GM12878 (cell line): ENCODE data around the gene ADGRD1. TPM values are rescaled to one million over a fixed set of nuclear protein-coding genes. Genes with fewer than 3 reads are reported as not detected.

Experiments
- ESRRA ChIP-seq: IDR thresholded peaks from 2 replicates; pipeline ENCODE4 v1.6.1; 2012; ENCODE audit warnings: mild to moderate bottlenecking, low read length, improper control_type of control experiment
- NFIC ChIP-seq: IDR thresholded peaks from 2 replicates; pipeline ENCODE4 v1.6.1; 2012; ENCODE audit warnings: low read depth, mild to moderate bottlenecking, inconsistent platforms, low read length, moderate library complexity
- WRNIP1 ChIP-seq: IDR thresholded peaks from 2 replicates; pipeline ENCODE4 v1.6.1; 2011; ENCODE audit warnings: low read depth, low read length, improper control_type of control experiment, borderline replicate concordance
- polyA plus RNA-seq, 11 experiments: library from polyadenylated mRNA; depleted of rRNA in 4 of 11; unstranded in 6 of 11; stranded (reverse) in 5 of 11; fragments of >200 nt; fragmentation: Nextera tagmentation in 4 of 11; fragmentation: Illumina TruSeq in 1 of 11; extraction: Ambion mirVana in 4 of 11; extraction: Trizol in 1 of 11; gene quantifications; 1 replicate in 1 of 11; 2 replicates in 10 of 11; pipeline versions ENCODE4 v1.2.1 to v1.2.3, GENCODE V29; 2011 to 2016; ENCODE audit warnings: inconsistent platforms in 2 of 11, missing spikeins in 2 of 11, low read depth in 1 of 11
- total RNA-seq, 4 experiments: library from RNA; depleted of rRNA in 3 of 4; stranded (reverse); fragments of >200 nt in 3 of 4; fragmentation: Illumina TruSeq in 1 of 4; extraction: Trizol in 1 of 4; gene quantifications; 2 replicates each; pipeline versions ENCODE4 v1.2.1 to v1.2.3, GENCODE V29; 2013 to 2021
- TF ChIP-seq, protein P1 (sequence below): fragments of 450-650 bp; IDR thresholded peaks from 2 replicates; pipeline ENCODE4 v1.6.1; 2017; ENCODE audit warnings: mild to moderate bottlenecking, low read depth, inconsistent platforms; ENCODE audit not compliant: poor library complexity, severe bottlenecking
- TF ChIP-seq, protein P2 (sequence below): IDR thresholded peaks from 2 replicates; pipeline ENCODE4 v1.6.1; 2012; ENCODE audit warnings: improper control_type of control experiment, low read depth, low read length; ENCODE audit not compliant: insufficient replicate concordance

ADGRD1 gene
- total and polyA plus RNA-seq, 10 of the 15 experiments (the other 5 are each of a cell fraction or from before 2014, with no cell fraction given): 0.15 to 12.7 (median 1.2) TPM

DNA sequence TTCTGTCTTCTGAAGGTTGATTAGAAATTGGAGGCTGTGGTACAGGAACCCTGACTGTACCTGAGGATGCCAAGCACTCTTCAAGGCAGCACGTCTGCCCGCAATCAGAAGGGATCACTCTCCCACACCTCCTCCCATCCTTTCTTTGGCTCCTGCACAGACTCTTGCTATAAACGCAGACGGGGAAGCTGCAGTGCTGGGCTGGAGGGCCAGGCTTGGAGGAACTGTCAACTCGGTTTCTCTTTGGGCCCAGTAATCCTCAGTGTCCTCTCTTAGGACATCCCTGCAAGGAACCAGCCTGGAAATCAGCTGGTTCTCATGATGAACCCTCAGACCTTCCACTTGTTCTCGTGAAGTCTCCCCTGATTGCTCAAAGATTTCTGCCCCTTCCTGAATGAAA lies 201.4 kb downstream of the ADGRD1 start (continued):
- TF ChIP-seq ESRRA (no peak), WRNIP1 (no peak), NFIC (no peak)
- TF ChIP-seq, protein P1, sequence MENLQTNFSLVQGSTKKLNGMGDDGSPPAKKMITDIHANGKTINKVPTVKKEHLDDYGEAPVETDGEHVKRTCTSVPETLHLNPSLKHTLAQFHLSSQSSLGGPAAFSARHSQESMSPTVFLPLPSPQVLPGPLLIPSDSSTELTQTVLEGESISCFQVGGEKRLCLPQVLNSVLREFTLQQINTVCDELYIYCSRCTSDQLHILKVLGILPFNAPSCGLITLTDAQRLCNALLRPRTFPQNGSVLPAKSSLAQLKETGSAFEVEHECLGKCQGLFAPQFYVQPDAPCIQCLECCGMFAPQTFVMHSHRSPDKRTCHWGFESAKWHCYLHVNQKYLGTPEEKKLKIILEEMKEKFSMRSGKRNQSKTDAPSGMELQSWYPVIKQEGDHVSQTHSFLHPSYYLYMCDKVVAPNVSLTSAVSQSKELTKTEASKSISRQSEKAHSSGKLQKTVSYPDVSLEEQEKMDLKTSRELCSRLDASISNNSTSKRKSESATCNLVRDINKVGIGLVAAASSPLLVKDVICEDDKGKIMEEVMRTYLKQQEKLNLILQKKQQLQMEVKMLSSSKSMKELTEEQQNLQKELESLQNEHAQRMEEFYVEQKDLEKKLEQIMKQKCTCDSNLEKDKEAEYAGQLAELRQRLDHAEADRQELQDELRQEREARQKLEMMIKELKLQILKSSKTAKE: no peak
- TF ChIP-seq, protein P2, sequence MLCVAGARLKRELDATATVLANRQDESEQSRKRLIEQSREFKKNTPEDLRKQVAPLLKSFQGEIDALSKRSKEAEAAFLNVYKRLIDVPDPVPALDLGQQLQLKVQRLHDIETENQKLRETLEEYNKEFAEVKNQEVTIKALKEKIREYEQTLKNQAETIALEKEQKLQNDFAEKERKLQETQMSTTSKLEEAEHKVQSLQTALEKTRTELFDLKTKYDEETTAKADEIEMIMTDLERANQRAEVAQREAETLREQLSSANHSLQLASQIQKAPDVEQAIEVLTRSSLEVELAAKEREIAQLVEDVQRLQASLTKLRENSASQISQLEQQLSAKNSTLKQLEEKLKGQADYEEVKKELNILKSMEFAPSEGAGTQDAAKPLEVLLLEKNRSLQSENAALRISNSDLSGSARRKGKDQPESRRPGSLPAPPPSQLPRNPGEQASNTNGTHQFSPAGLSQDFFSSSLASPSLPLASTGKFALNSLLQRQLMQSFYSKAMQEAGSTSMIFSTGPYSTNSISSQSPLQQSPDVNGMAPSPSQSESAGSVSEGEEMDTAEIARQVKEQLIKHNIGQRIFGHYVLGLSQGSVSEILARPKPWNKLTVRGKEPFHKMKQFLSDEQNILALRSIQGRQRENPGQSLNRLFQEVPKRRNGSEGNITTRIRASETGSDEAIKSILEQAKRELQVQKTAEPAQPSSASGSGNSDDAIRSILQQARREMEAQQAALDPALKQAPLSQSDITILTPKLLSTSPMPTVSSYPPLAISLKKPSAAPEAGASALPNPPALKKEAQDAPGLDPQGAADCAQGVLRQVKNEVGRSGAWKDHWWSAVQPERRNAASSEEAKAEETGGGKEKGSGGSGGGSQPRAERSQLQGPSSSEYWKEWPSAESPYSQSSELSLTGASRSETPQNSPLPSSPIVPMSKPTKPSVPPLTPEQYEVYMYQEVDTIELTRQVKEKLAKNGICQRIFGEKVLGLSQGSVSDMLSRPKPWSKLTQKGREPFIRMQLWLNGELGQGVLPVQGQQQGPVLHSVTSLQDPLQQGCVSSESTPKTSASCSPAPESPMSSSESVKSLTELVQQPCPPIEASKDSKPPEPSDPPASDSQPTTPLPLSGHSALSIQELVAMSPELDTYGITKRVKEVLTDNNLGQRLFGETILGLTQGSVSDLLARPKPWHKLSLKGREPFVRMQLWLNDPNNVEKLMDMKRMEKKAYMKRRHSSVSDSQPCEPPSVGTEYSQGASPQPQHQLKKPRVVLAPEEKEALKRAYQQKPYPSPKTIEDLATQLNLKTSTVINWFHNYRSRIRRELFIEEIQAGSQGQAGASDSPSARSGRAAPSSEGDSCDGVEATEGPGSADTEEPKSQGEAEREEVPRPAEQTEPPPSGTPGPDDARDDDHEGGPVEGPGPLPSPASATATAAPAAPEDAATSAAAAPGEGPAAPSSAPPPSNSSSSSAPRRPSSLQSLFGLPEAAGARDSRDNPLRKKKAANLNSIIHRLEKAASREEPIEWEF: no peak
- TF ChIP-seq, all 136 proteins: peak for 0
